HepG2 (cell line): ENCODE measurements around the gene RAD54L2. TPM values are rescaled to one million over a fixed set of nuclear protein-coding genes. Genes with fewer than 3 reads are reported as not detected.

ENCODE experiments used
- ATF7 ChIP-seq, 2 experiments: fragments of 450-650 bp in 1 of 2; sonication (generic) in 1 of 2; formaldehyde crosslinking in 1 of 2; IDR thresholded peaks; 2 replicates each; pipeline versions ENCODE4 v1.4.0 to v1.6.1; 2016 to 2020; ENCODE audit warnings: antibody characterized with exemption in 1 of 2, mild to moderate bottlenecking in 1 of 2, missing genetic modification reagents in 1 of 2
- BRD4 ChIP-seq: sonication (generic); formaldehyde crosslinking; IDR thresholded peaks from 2 replicates; pipeline ENCODE4 v1.4.0; 2020; ENCODE audit warnings: missing genetic modification reagents
- CENPX ChIP-seq: sonication (generic); formaldehyde crosslinking; IDR thresholded peaks from 2 replicates; pipeline ENCODE4 v1.9.0; 2021; ENCODE audit warnings: mild to moderate bottlenecking, missing genetic modification reagents, moderate library complexity
- GLI4 ChIP-seq: sonication (generic); formaldehyde crosslinking; IDR thresholded peaks from 2 replicates; pipeline ENCODE4 v1.5.1; 2020; ENCODE audit warnings: missing genetic modification reagents, mild to moderate bottlenecking, moderate library complexity, borderline replicate concordance
- GZF1 ChIP-seq: sonication (generic); formaldehyde crosslinking; IDR thresholded peaks from 2 replicates; pipeline ENCODE4 v1.5.1; 2020; ENCODE audit warnings: mild to moderate bottlenecking, missing genetic modification reagents
- HHEX ChIP-seq: IDR thresholded peaks from 2 replicates; pipeline ENCODE4 v1.6.1; 2016; ENCODE audit warnings: control low read depth
- KDM3A ChIP-seq: IDR thresholded peaks from 2 replicates; pipeline ENCODE4 v1.6.1; 2018; ENCODE audit warnings: low read depth, missing compliant biosample characterization
- KMT2B ChIP-seq: IDR thresholded peaks from 2 replicates; pipeline ENCODE4 v1.6.1; 2016; ENCODE audit warnings: missing genetic modification reagents, missing compliant biosample characterization
- MAF1 ChIP-seq: sonication (generic); formaldehyde crosslinking; IDR thresholded peaks from 2 replicates; pipeline ENCODE4 v1.5.0; 2020; ENCODE audit warnings: missing genetic modification reagents, borderline replicate concordance
- NFYB ChIP-seq: sonication (generic); formaldehyde crosslinking; IDR thresholded peaks from 2 replicates; pipeline ENCODE4 v1.4.0; 2020; ENCODE audit warnings: missing genetic modification reagents
- NR2F6 ChIP-seq, 2 experiments: IDR thresholded peaks; 2 replicates each; pipeline ENCODE4 v1.6.1; 2016; ENCODE audit warnings: antibody characterized with exemption in 1 of 2, mild to moderate bottlenecking in 1 of 2
- RFXANK ChIP-seq: IDR thresholded peaks from 2 replicates; pipeline ENCODE4 v1.6.1; 2016
- SPEN ChIP-seq: sonication (generic); formaldehyde crosslinking; IDR thresholded peaks from 2 replicates; pipeline ENCODE4 v1.5.1; 2020; ENCODE audit warnings: low read depth, mild to moderate bottlenecking, missing genetic modification reagents
- TCF12 ChIP-seq, 2 experiments: fragments of 450-650 bp in 1 of 2; sonication (generic) in 1 of 2; formaldehyde crosslinking in 1 of 2; IDR thresholded peaks; 2 replicates each; pipeline versions ENCODE4 v1.6.1 to v1.8.0; 2017 to 2022; ENCODE audit warnings: antibody characterized with exemption in 1 of 2, mild to moderate bottlenecking in 1 of 2, missing genetic modification reagents in 1 of 2, moderate library complexity in 1 of 2
- U2AF2 ChIP-seq: fragments of 200-400 bp; formaldehyde crosslinking; IDR thresholded peaks from 2 replicates; pipeline ENCODE4 v1.6.1; 2017; ENCODE audit warnings: low read depth, mild to moderate bottlenecking, low read length
- ZBTB8A ChIP-seq: sonication (generic); formaldehyde crosslinking; IDR thresholded peaks from 2 replicates; pipeline ENCODE4 v1.4.0; 2020; ENCODE audit warnings: mild to moderate bottlenecking, low read depth, missing genetic modification reagents, borderline replicate concordance
- ZEB1 ChIP-seq: IDR thresholded peaks from 2 replicates; pipeline ENCODE4 v1.6.1; 2012; ENCODE audit warnings: mild to moderate bottlenecking, low read depth, inconsistent platforms; ENCODE audit not compliant: insufficient replicate concordance
- ZNF263 ChIP-seq: sonication (generic); formaldehyde crosslinking; IDR thresholded peaks from 2 replicates; pipeline ENCODE4 v1.4.0; 2020; ENCODE audit warnings: missing genetic modification reagents
- ZNF276 ChIP-seq: sonication (generic); formaldehyde crosslinking; IDR thresholded peaks from 2 replicates; pipeline ENCODE4 v1.4.0; 2020; ENCODE audit warnings: mild to moderate bottlenecking, low read depth, missing genetic modification reagents
- ZNF350 ChIP-seq: sonication (generic); formaldehyde crosslinking; IDR thresholded peaks from 2 replicates; pipeline ENCODE4 v1.4.0; 2020; ENCODE audit warnings: mild to moderate bottlenecking, low read depth, missing genetic modification reagents, borderline replicate concordance
- ZNF574 ChIP-seq: sonication (generic); formaldehyde crosslinking; IDR thresholded peaks from 2 replicates; pipeline ENCODE4 v1.4.0; 2020; ENCODE audit warnings: missing genetic modification reagents
- ZNF749 ChIP-seq: sonication (generic); formaldehyde crosslinking; IDR thresholded peaks from 2 replicates; pipeline ENCODE4 v1.8.0; 2022; ENCODE audit warnings: mild to moderate bottlenecking, missing genetic modification reagents, moderate library complexity, borderline replicate concordance
- ZSCAN22 ChIP-seq: sonication (generic); formaldehyde crosslinking; IDR thresholded peaks from 2 replicates; pipeline ENCODE4 v1.4.0; 2020; ENCODE audit warnings: mild to moderate bottlenecking, missing genetic modification reagents
- polyA plus RNA-seq, 8 experiments: library from polyadenylated mRNA; depleted of rRNA in 3 of 8; stranded (reverse) in 7 of 8; unstranded in 1 of 8; fragments of >200 nt; fragmentation: Illumina TruSeq in 4 of 8; extraction: Trizol in 4 of 8; gene quantifications; 2 replicates each; pipeline versions ENCODE4 v1.2.1 to v1.2.3, GENCODE V29; 2011 to 2016; ENCODE audit warnings: low read depth in 4 of 8, missing spikeins in 1 of 8, mixed read lengths in 1 of 8; ENCODE audit not compliant: insufficient read depth in 1 of 8
- total RNA-seq, 5 experiments: library from RNA; depleted of rRNA; stranded (reverse); fragments of >200 nt; fragmentation: Illumina TruSeq; extraction: Trizol; gene quantifications; 2 replicates each; pipeline ENCODE4 v1.2.3, GENCODE V29; 2016; ENCODE audit warnings: low read depth in 1 of 5

The RAD54L2 gene
- total and polyA plus RNA-seq, 2 of the 13 experiments (the other 11 are each of a cell fraction or from before 2014, with no cell fraction given) = 5.5 to 14.8 TPM

- TF ChIP-seq GLI4 (CRISPR knock-in tag) (no peak), KMT2B (CRISPR knock-in tag) (peak; percentile 98), ZNF263 (CRISPR knock-in tag) (no peak), BRD4 (peak; percentile 99), U2AF2 (no peak), ZNF276 (CRISPR knock-in tag) (no peak), ATF7 (IDR thresholded peaks at IDR 0.05) (no peak), ATF7 (CRISPR knock-in tag; IDR thresholded peaks at IDR 0.05) (0 out of 2 replicates have a peak, but pooled peaks have one; percentile 59), ZEB1 (no peak), SPEN (peak; percentile 99), HHEX (CRISPR knock-in tag) (no peak), ZNF350 (CRISPR knock-in tag) (peak; percentile 61; the same call in 1 of the 2 replicates), RFXANK (CRISPR knock-in tag) (peak; percentile 56; the same call in 1 of the 2 replicates), TCF12 (IDR thresholded peaks at IDR 0.05) (no peak), TCF12 (CRISPR knock-in tag; IDR thresholded peaks at IDR 0.05) (peak; percentile 42; the same call in 1 of the 2 replicates), ZBTB8A (CRISPR knock-in tag) (no peak), ZSCAN22 (CRISPR knock-in tag) (peak; percentile 61; the same call in 1 of the 2 replicates), NR2F6 (IDR thresholded peaks at IDR 0.05) (no peak), NR2F6 (CRISPR knock-in tag; IDR thresholded peaks at IDR 0.05) (peak; percentile 76; the same call in 1 of the 2 replicates), CENPX (CRISPR knock-in tag) (no peak), NFYB (CRISPR knock-in tag) (0 out of 2 replicates have a peak, but pooled peaks have one; percentile 33), GZF1 (CRISPR knock-in tag) (peak; percentile 76; the same call in 1 of the 2 replicates), MAF1 (CRISPR knock-in tag) (peak; percentile 93; the same call in 1 of the 2 replicates), KDM3A (CRISPR knock-in tag) (peak; percentile 97), ZNF749 (peak; percentile 86; the same call in 1 of the 2 replicates), ZNF574 (CRISPR knock-in tag) (peak; percentile 97)
Measured at GRCh38 chr3:51538459-51539290, at the start of gene RAD54L2 (continued).
